EL (cell line): ENCODE results near the gene FIBCD1.
A peak's percentile ranks its signal among the peaks of the same experiment; 100 is the strongest.
"Not testable (repeated sequence)": the region's sequence is repeated elsewhere in the genome, so short reads cannot be mapped to it uniquely, and the experiment has no call there.

Source experiments
- DNase-seq: peaks from one replicate; pipeline ENCODE4 v3.0.0-alpha.2; 2016

Gene FIBCD1

DNA sequence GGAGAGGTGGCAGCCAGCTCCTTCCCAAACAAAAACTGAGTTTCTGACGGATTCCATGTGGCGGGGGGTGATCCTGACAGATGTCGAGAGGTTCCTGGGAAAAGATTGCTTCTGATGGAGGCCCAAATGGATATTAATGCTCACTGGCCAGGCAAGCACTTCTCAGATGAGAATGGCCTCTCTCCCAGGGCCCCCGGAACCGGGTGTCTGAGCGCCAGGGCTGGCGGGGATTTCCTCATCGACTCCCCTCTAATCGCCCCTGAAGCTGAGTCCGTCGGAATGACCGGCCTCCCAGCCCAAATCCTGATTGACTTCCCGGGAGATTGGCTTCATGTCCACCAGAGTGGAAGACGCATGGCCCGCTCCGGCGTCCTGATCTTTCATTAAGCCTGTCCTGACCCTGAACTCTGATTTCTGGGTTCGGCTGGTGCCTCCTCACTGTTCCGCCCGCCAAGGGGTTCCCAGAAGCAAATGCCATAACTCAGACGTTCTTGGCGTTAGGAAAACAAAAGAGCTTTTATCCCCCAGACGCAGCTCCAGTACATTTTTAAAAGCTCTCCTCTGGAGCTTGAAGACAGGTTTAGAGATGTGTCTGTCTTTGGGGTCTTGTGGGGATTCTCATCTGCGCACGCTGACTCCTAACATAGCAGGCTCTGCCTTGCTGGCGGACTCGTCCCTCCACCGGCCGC, 17.6 kb downstream of the FIBCD1 start:
- DNase-seq = no peak

- no peak for DNase-seq
These were observed 18.2 kb downstream of the FIBCD1 start for GRCh38 chr9:130920762-130921299.

GRCh38 chr9:130920233-130920632, 18.8 kb downstream of the FIBCD1 start:
- no peak for DNase-seq

DNA sequence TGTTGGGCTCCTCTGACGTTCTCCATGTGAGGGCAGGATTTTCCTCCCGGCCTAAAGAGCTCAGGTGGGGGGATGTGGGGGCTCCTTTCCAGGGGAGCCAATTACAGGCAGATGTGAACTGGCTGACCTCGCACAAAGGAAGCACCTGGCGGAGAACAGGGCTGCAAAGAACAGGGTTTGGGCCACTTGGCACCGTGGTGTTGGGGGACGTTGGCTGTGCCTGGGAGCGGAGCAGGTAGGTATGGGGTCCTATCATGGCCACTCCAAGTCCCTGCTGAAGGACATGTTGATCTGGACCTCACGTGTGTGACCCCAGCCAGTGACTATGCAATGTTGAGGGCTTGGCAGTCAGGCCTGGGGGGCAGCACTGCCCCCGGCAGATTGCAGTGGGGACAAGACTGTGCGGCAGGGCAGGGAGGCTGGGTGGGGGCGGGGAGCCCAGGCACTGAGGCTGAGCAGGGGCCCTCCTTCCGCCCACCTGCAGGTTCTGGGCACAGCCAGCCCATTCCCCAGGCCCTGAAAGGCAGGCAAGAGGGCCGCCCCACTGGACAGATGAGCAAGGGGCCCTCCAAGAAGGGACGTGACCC, 19.4 kb downstream of the FIBCD1 start:
- DNase-seq = no peak

GRCh38 chr9:130918826-130919558, 20.1 kb downstream of the FIBCD1 start:
- no peak for DNase-seq

GRCh38 chr9:130918101-130918825, 20.8 kb downstream of the FIBCD1 start:
- DNase-seq = no peak

DNA sequence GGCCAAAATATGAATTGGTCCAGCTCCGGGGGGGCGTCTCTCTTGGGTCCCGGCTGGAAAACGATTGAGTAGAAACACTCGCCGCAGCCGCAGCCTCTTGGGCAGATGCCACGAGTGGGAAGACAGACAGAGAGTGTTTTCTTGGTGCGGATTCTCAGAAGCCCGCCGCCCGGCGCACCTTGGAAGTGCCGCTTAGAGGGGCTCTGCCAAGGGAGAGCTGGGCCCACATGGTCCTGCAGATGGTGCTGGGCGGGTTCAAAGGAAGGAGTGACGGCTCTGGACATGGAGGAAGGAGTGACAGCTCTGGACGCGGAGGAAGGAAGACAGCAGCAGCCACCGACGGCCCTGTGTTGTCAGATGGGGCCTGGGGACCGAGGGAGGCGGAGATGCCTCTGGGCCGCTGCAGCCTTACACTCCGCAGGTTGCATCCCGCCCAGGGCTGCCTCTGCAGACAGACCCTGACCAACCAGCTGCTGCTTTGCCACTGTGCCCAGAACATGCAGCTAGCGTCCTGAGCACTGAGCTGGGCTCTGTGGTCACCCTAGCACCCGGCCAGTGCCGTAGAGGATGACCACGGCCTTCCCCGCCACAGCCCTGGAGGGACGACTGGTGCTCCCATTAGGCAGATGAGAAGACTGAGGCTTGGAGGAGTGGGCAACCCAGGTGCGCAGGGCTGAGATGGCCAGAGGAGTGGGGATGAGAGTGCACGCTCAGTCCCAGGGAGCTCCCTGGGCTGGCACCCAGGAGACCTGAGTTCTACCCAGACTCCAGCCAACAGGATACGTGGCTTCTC, 21.7 kb downstream of the FIBCD1 start:
- DNase-seq = no peak

DNA sequence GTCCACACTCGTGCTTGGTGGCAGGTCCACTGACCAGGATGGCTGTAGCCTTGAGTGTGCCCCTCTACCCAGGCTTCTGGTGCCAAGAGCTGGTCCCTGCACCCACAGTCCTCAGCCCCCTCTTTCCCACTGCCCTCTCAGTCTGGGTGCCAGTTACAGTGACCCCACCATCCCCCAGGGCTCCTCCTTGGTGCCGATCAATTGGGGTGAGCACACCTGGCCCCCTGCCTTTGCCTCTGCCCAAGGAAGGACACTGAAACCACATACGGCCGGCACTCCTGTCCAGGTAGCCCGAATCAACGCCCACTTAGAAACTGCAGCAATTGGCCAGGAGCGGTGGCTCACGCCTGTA, 24.0 kb downstream of the FIBCD1 start:
- no peak for DNase-seq

- no peak for DNase-seq
These were observed 24.5 kb downstream of the FIBCD1 start for GRCh38 chr9:130914417-130915095.

DNA sequence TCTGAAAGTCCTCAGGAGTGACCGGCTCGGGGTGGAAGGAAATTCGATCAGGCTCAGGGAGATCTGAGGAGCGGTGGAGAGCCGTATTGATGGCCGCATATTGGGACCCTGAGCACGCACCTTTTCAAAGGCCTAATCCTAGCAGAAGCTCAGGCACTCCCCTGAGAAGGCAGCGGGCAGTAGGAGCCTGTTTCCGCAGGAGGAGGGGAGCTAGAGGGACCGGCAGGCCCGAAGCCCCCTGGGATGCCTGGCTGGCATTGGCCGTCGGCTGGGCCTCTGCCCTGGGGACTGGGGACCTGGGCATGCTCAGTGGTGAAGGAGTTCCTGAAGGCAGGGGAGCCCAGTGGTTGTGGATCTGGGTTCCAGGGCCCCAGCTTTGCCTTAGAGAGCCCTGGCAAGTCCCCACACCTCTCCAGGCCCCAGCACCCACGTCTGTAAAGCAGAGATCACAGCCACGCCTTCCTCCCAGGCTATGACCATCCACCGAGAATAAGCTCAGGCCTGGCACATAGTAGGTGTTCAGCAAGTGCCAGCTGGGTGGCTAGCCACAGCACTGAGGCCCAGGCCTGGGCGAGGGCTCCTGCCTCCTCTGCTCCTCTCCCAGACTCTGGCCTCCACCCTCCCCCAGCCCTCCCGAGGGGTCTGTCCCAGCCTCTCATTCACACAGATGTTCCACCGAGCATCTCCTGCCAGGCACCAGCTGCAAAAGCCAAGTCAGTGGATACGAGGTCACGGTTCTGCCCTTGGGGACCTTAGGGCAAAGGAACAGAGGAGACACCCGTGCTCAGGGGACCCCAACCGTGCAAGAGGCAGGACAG, 25.2 kb downstream of the FIBCD1 start:
- DNase-seq = no peak

DNA sequence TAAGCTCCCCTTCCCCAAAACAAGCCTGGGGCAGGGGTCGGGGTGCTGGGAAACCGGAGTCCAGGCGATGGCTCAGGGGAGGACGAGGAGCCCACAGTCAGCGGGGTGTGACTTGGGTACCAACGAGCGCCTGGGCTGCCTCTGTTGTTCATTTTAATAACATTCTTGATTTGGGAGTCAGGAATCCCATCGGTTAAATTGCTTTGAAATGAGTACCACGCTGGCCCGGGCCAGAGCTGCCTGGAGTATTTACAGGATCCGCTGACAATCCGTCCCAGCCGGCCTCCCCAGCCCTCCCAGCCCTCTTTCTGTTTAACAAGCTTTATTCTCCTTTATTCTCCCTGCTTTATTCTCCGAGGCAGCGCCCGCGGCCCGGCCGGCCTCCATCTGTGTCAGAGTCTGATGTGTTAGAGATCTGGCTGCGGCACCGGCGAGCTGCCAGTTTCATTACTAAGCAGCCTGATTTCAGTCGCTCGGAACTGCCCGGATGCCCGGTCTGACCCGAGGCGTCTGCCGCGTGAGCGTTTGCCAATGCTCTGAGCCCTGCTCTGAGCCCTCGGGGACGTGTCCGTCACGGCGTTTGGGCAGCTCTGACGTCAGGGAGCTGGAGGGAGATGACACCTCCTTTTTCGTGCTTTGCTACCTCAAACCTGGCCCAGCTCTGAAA, 26.0 kb downstream of the FIBCD1 start:
- DNase-seq = peak; percentile 92

- no peak for DNase-seq
These were observed 27.6 kb downstream of the FIBCD1 start for GRCh38 chr9:130911254-130912049.

DNA sequence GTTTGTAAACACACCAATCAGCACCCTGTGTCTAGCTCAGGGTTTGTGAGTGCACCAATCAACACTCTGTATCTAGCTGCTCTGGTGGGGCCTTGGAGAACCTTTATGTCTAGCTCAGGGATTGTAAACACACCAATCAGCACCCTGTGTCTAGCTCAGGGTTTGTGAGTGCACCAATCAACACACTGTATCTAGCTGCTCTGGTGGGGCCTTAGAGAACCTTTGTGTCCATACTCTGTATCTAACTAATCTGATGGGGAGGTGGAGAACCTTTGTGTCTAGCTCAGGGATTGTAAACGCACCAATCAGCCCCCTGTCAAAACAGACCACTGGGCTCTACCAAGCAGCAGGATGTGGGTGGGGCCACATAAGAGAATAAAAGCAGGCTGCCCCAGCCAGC, 28.4 kb downstream of the FIBCD1 start:
- not testable (repeated sequence) for DNase-seq

GRCh38 chr9:130910041-130910440, 29.0 kb downstream of the FIBCD1 start:
- DNase-seq = not testable (repeated sequence)

DNA sequence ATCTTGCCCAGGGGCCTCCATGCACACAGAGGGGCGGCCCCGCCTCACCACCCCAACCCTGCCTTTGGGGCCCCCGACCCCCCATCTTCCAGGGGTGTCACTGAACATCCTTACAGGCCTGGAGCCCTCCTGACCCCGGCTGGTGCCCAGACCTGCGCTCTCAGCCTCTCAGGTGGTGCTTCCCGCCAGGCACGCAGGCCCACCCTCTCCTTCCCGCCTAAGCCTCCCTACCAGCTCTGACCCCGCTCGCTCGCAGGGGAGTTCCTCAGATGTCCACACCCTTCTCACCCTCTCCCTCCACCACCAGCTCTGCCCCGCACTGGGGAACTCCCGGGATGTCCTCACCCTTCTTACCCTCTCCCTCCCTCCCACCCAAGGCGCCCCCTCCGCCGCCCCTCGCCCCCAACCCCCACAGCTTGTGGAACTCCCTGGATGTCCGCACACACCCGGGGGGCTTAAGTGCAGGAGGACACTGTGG, 30.1 kb downstream of the FIBCD1 start:
- DNase-seq = no peak

DNA sequence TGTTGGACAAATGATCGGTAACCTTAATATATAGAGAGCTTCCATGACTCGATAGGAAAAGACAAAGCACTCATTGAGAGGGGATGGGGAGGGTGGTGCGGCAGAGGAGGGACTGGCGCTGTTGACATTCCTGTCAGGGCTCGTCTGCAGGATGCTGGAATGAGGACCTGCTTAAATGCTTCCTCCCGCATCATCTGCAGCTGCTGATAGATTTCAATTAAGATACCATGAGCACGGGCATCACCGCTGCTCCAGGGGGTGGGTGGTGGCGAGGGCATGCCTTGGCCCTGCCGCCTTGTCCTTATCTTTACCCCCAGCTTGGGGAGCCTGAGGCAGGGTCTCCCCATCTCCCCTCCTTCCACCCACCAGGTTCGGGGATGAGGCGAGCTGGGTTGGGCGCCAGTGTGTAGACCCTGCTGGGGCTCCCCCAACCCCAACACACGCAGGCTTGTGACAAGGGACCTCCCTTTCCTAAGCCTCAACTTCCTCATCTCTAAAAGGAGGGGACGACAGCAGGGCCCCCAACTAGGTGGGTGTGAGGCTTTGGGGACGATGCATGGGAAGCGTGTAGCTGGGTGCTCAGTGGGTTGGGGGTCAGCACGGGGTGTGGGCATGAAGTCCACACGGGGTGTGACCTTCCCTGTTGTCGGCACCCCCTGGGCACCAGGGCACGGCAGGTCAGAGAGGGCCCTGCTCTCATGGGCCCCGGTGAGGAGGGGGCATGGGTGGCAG, 30.7 kb downstream of the FIBCD1 start:
- DNase-seq = no peak

DNA sequence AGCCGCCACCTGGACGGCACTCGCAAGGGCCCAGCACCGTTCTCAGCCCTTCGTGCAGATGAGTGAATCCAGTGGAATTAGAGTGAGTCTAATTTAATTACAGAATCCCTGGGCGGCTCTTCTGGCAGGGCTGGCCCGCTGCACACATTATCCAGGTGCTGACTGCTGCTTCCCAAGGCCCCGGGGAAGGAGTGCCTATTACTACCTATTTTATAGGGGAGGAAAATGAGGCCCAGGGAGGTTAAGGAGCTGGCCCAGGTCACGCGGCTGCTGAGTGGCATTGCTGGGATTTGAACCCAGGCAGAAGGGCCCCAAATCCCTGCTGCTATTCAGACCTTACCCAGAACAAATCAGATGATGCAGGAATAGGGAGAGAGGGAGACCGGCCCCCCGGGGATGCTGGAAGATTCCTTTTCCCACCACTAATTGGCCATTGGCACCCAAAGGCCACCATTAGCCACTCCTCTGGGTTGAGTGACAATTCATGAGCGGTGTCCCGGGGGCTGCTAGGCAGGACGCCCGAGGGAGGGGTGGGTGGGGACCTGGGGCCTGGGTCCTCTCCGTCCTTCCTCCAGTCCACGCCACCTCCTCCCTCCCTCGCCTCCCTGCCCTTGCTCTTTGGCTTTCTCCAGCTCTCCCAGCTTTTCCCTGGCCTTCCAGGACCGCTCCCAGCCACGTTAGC, 32.2 kb downstream of the FIBCD1 start:
- no peak for DNase-seq
